Fibroblast of lung (primary cell): ENCODE measurements around the gene LRRC52. TPM values are rescaled to one million over a fixed set of nuclear protein-coding genes. Genes with fewer than 3 reads are reported as not detected.

ENCODE experiments used
- DNase-seq, 2 donors: peaks; one replicate each; pipeline versions ENCODE4 v3.0.0 to v3.0.0-alpha.2; 2010; ENCODE audit warnings: low read depth in 2 of 2
- H2AFZ ChIP-seq: 2 replicates; pipeline ENCODE4 v1.5.1; 2012; ENCODE audit warnings: low read length, control low read depth, inconsistent platforms
- H3K27ac ChIP-seq: 2 replicates; pipeline ENCODE4 v1.5.1; 2011; ENCODE audit warnings: low read length, control low read depth; ENCODE audit not compliant: insufficient read depth
- H3K27me3 ChIP-seq: 2 replicates; pipeline ENCODE4 v1.5.1; 2011; ENCODE audit warnings: mild to moderate bottlenecking, low read length; ENCODE audit not compliant: control insufficient read depth, insufficient read depth
- H3K36me3 ChIP-seq: 2 replicates; pipeline ENCODE4 v1.5.1; 2011; ENCODE audit warnings: low read length; ENCODE audit not compliant: control insufficient read depth, insufficient read depth
- H3K4me1 ChIP-seq: 2 replicates; pipeline ENCODE4 v1.5.1; 2011; ENCODE audit warnings: low read length; ENCODE audit not compliant: control insufficient read depth, insufficient read depth; ENCODE audit errors: extremely low read depth
- H3K4me2 ChIP-seq: 2 replicates; pipeline ENCODE4 v1.5.1; 2011; ENCODE audit warnings: low read length, control low read depth; ENCODE audit not compliant: insufficient read depth; ENCODE audit errors: extremely low read depth
- H3K4me3 ChIP-seq, 4 experiments: fragments of 200-600 bp in 1 of 4; sonication (generic) in 1 of 4; replicated peaks in 1 of 4; 2 replicates each; pipeline ENCODE4 v1.5.1; 2011 to 2016; ENCODE audit warnings: low read length in 4 of 4, low read depth in 3 of 4, mild to moderate bottlenecking in 3 of 4, control low read depth in 2 of 4, inconsistent platforms in 1 of 4, mixed read lengths in 1 of 4; ENCODE audit not compliant: insufficient read depth in 1 of 4; ENCODE audit errors: control extremely low read depth in 1 of 4
- H3K79me2 ChIP-seq: 2 replicates; pipeline ENCODE4 v1.5.1; 2012; ENCODE audit warnings: mild to moderate bottlenecking, low read length, inconsistent platforms; ENCODE audit not compliant: control insufficient read depth, insufficient read depth
- H3K9ac ChIP-seq: 2 replicates; pipeline ENCODE4 v1.5.1; 2011; ENCODE audit warnings: mild to moderate bottlenecking, low read length, control low read depth; ENCODE audit not compliant: insufficient read depth
- H3K9me3 ChIP-seq: 2 replicates; pipeline ENCODE4 v1.5.1; 2012; ENCODE audit warnings: low read depth, low read length; ENCODE audit not compliant: control insufficient read depth, insufficient read depth
- H4K20me1 ChIP-seq: 2 replicates; pipeline ENCODE4 v1.5.1; 2011; ENCODE audit warnings: low read length; ENCODE audit not compliant: control insufficient read depth, insufficient read depth; ENCODE audit errors: extremely low read depth
- EZH2 ChIP-seq: IDR thresholded peaks from 2 replicates; pipeline ENCODE4 v1.5.1; 2012; ENCODE audit warnings: low read length, control low read depth, mild to moderate bottlenecking; ENCODE audit errors: missing control alignments
- polyA plus RNA-seq, 2 donors: library from polyadenylated mRNA; depleted of rRNA in 1 of 2; stranded (reverse) in 1 of 2; unstranded in 1 of 2; fragments of >200 nt; gene quantifications; 2 replicates each; pipeline ENCODE4 v1.2.1, GENCODE V29; 2011 to 2012; ENCODE audit warnings: missing spikeins in 1 of 2
- total RNA-seq: library from RNA; depleted of rRNA; stranded (reverse); fragments of >200 nt; gene quantifications from 2 replicates; pipeline ENCODE4 v1.2.1, GENCODE V29; 2014
- TF ChIP-seq, protein P1 (sequence below), 2 donors: IDR thresholded peaks in 1 of 2; conservative IDR thresholded peaks in 1 of 2; 1 replicate in 1 of 2; 2 replicates in 1 of 2; pipeline ENCODE4 v1.5.1; 2011 to 2012; ENCODE audit warnings: low read length in 2 of 2, control low read depth in 1 of 2, inconsistent platforms in 1 of 2, low read depth in 1 of 2, mild to moderate bottlenecking in 1 of 2

The LRRC52 gene
- total and polyA plus RNA-seq, 2 donors (not counting 1 experiment from before 2014, with no cell fraction given), result not detected

DNA sequence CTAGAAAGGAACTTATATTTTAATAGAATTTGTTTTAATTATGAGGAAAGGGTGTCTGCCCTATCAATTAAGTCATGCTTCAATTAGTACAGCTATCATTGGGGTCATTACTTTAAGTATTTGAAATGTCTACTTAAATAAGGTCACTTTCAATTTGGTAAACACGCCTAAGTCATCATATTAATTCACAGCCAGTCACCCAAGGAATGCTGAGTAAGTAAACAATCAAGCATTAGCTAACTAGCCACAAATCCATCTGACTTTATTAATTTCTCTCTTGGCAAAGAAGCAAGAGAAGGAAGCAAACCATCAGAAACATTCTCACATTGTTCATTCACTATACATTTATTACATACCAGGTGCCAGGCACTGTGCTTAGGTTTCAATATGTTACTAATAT lies 1.2 kb upstream of the LRRC52 start:
- Histone ChIP-seq H3K9me3 (no peaks in the 10 kb centered on the region), H4K20me1 (no peaks in the 10 kb centered on the region), H3K27ac (no peak overlapping the region), H3K4me1 (no peaks in the 10 kb centered on the region), H3K27me3 (no peaks in the 10 kb centered on the region), H3K4me3 (no peak overlapping the region), H3K4me2 (no peak overlapping the region), H2AFZ (no peak overlapping the region), H3K36me3 (no peaks in the 10 kb centered on the region), H3K79me2 (no peaks in the 10 kb centered on the region), H3K9ac (no peak overlapping the region)
- TF ChIP-seq, protein P1, sequence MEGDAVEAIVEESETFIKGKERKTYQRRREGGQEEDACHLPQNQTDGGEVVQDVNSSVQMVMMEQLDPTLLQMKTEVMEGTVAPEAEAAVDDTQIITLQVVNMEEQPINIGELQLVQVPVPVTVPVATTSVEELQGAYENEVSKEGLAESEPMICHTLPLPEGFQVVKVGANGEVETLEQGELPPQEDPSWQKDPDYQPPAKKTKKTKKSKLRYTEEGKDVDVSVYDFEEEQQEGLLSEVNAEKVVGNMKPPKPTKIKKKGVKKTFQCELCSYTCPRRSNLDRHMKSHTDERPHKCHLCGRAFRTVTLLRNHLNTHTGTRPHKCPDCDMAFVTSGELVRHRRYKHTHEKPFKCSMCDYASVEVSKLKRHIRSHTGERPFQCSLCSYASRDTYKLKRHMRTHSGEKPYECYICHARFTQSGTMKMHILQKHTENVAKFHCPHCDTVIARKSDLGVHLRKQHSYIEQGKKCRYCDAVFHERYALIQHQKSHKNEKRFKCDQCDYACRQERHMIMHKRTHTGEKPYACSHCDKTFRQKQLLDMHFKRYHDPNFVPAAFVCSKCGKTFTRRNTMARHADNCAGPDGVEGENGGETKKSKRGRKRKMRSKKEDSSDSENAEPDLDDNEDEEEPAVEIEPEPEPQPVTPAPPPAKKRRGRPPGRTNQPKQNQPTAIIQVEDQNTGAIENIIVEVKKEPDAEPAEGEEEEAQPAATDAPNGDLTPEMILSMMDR (conservative IDR thresholded peaks at IDR 0.05 in 1 of 2, IDR thresholded peaks at IDR 0.05 in 1 of 2; ENCODE audit: low read depth in 1 of 2, low read length in 2 of 2), result no peak
- no peak for TF ChIP-seq EZH2
- no peak for DNase-seq

DNA sequence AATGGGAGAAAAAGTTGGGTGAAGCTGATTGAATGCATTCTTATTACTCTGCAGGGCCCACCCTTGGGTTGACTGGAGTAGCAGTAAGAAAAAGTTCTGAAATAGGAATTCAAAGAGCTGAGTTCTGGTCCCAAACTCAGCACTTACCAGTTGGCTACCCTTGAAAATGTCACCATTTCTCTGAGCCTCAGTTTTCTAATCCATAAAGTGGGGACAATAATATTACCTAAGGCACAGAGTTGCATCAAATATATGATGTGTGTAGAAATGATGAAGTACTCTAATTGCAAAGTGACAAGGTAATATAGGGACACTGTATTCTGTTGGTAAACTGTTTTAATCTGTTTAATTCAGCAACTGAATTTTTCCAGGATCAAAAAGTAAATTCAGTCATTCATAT lies 1.2 kb downstream of the LRRC52 start:
- no peak for TF ChIP-seq EZH2
- TF ChIP-seq, protein P1 (conservative IDR thresholded peaks at IDR 0.05 in 1 of 2, IDR thresholded peaks at IDR 0.05 in 1 of 2; ENCODE audit: low read depth in 1 of 2, low read length in 2 of 2), result no peak
- Histone ChIP-seq H4K20me1 (no peaks in the 10 kb centered on the region), H3K9me3 (no peaks in the 10 kb centered on the region), H3K27me3 (no peaks in the 10 kb centered on the region), H3K36me3 (no peaks in the 10 kb centered on the region), H3K4me3 (no peak overlapping the region), H3K9ac (no peak overlapping the region), H2AFZ (no peak overlapping the region), H3K79me2 (no peaks in the 10 kb centered on the region), H3K27ac (no peak overlapping the region), H3K4me2 (no peak overlapping the region), H3K4me1 (no peaks in the 10 kb centered on the region)
- DNase-seq, result no peak

DNA sequence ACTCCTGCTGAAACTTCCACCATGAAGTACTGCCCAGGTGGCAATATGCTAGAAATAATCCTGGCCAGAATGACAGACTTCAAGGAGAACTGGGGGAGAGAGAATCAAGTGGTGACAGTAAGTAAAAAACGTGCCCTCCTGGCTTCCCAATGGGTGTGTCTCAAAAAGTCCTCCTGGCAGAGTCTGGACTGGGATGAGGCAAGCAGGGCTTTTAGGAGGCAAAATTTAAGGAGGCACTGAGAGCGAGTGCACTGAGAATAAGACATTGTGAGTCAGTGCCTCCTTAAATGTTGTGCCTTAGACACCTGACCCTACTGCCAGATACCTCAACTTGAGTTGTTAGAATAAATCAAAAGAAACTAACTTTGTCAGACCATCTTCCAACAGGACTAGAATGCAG lies 2.2 kb downstream of the LRRC52 start:
- no peaks in the 10 kb centered on the region for H3K9me3 ChIP-seq

More for the DNA sequence above, 2.2 kb downstream of the LRRC52 start:
- no peaks in the 10 kb centered on the region for H3K27me3 ChIP-seq
- H3K4me3 ChIP-seq, result no peak overlapping the region
- H4K20me1 ChIP-seq, result no peaks in the 10 kb centered on the region
- H3K79me2 ChIP-seq, result no peaks in the 10 kb centered on the region
- H3K4me1 ChIP-seq, result no peaks in the 10 kb centered on the region
- H3K9ac ChIP-seq, result no peak overlapping the region
- no peak overlapping the region for H3K27ac ChIP-seq
- no peak for DNase-seq
- TF ChIP-seq EZH2, result no peak
- TF ChIP-seq, protein P1 (conservative IDR thresholded peaks at IDR 0.05 in 1 of 2, IDR thresholded peaks at IDR 0.05 in 1 of 2; ENCODE audit: low read depth in 1 of 2, low read length in 2 of 2), result no peak
- no peak overlapping the region for H2AFZ ChIP-seq
- no peak overlapping the region for H3K4me2 ChIP-seq
- H3K36me3 ChIP-seq, result no peaks in the 10 kb centered on the region
